HS-27A (cell line): Measurements from ENCODE around the gene WDR90.
"Not testable (repeated sequence)": the region's sequence is repeated elsewhere in the genome, so short reads cannot be mapped to it uniquely, and the experiment has no call there.

Source experiments
- DNase-seq: peaks from one replicate; pipeline ENCODE4 v3.0.0-alpha.2; 2012; ENCODE audit warnings: low read depth, missing footprints

WDR90 gene

GRCh38 chr16:689175-689897, 40.2 kb downstream of the WDR90 start:
- no peak for DNase-seq

DNA sequence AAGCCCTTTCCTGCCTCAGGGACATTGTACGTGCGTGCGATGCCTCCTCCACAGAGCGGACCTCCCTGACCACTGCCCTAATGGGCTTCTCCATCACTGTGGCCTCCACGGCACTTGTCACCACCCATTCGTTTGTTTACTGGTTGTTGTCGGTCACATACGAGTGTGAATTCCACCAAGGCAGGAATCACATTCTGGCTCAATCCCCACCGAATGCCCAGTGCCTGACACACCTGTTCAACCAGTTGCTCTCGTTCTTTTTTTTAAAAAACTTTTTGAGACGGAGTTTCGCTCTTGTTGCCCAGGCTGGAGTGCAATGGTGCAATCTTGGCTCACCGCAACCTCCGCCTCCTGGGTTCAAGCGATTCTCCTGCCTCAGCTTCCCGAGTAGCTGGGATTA, 42.1 kb downstream of the WDR90 start:
- DNase-seq = not testable (repeated sequence)

DNA sequence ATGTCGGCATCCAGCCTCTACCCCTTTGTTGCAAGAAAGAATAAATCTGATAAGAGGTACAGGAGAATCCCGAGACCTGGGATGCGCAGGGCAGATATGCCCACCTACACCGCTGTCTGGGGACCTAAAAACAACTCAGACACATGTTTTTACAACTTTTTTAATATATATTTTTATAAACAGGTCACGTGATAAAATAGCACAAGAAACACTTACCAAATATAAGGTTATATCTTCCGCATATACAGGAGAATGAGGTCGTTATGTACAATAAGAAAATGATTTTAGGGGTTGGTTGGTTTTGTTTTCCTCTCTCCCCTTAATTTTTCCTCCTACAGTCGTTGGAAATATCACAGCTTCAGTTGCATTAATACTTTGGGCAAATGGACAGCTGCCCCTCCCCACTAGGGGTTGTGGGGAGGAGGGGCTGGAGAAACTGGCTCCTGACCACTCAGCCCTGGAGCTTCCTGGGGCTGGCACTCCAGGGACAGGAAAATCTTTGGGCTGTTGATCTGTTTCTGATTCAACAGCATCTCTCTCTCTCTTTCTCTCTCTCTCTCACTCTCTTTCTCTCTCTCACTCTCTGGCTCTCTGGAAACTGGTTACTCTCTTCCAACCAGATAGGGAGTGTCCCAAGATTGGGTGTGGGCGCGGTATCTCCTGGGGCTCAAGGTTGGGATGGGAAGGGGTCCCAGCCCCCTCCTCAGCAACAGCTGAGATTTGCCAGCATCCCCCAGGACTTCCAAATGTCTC, 43.4 kb downstream of the WDR90 start:
- DNase-seq = no peak

- DNase-seq = no peak
Observed at GRCh38 chr16:693364-693763, 44.2 kb downstream of the WDR90 start.

DNA sequence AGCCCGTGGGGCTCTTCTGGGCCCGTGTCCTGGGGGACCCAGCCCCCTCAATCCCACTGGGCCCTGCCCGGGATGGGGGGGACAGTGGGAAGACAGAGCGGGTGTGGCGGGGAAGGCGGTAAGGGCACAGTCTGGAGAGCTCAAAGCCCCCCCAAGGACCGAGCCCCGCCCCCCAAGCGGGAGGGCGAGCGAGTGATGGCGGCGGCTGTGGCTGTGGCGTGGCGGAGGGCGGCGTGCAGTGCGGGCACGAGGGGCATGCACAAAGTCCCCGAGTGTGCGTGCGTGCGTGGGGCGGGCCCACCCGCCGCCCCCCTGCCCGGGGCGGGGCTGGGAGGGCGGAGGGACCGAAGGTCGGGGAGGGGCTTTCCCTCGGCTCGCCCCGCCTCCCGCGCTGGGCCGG, 44.6 kb downstream of the WDR90 start:
- DNase-seq = no peak

DNA sequence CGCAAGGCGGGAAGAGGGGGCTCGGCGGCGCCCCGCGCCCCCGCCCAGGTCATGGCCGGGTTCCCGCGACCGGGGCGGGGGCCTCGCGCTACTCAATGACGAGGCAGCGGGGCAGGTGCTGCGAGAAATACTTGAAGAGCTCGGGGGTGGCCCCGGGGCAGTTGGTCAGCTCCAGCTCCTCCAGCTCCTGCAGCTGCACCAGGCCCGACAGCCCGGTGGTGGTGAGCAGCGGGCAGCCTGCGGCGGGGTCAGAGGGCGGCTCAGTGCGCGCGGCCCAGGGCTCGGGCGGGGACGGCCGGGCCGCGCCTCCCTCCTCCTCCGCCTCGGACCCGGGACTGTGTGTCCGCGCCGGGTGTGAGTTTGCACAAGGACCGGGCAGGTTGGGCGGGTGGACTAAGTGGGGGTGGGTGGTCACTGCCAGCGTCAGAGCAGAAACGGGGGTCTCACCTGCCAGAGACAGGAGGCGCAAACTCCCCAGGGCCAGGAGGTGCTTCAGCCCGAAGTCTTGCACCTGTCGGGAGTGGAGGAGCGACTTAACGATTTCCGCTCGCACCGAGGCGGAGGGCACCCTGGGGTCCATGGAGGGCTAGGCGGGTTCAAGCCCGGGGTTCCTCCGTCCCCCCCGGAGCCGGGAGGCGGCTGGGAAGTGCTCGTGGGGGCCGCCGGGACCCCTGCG, 45.2 kb downstream of the WDR90 start:
- no peak for DNase-seq

- DNase-seq = no peak
Observed at GRCh38 chr16:694863-695354, 45.7 kb downstream of the WDR90 start.

- no peak for DNase-seq
Observed at GRCh38 chr16:695355-696089, 46.4 kb downstream of the WDR90 start.

DNA sequence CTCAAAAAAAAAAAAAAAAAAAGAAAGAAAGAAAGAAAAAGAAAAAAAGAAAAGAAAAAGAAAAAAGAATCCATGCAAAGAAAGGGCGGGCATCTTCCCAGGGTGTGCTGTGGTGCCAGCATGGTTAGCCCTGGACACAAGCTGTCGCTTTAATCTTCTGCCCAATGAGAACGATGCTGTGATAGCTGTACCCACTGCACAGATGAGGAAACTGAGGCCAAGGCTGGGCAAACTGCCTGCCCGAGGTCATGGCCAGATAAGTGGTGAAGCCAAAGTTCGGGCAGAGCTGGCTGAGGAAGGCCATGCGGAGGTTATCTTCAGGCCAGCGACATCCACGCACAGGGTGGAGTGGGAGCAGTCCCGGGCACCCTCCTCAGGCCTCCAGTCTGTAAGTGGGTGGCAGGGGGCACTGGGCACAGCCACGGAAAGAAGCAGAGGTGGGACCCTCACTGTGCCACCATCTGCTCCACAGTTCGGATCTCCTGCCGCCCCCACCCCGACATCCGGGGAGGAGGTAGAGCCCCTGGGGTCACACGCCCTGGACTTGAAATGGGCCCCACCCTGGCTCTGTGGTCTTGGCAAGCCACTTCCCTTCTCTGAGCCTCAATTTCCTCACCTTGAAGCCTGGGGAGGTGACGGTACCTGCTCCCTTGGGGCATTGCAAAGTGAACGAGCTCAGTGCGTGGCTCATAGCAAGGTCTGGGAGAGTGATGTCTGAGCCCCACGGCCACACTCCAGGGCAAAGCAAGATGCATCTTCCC, 49.9 kb downstream of the WDR90 start:
- DNase-seq = no peak

DNA sequence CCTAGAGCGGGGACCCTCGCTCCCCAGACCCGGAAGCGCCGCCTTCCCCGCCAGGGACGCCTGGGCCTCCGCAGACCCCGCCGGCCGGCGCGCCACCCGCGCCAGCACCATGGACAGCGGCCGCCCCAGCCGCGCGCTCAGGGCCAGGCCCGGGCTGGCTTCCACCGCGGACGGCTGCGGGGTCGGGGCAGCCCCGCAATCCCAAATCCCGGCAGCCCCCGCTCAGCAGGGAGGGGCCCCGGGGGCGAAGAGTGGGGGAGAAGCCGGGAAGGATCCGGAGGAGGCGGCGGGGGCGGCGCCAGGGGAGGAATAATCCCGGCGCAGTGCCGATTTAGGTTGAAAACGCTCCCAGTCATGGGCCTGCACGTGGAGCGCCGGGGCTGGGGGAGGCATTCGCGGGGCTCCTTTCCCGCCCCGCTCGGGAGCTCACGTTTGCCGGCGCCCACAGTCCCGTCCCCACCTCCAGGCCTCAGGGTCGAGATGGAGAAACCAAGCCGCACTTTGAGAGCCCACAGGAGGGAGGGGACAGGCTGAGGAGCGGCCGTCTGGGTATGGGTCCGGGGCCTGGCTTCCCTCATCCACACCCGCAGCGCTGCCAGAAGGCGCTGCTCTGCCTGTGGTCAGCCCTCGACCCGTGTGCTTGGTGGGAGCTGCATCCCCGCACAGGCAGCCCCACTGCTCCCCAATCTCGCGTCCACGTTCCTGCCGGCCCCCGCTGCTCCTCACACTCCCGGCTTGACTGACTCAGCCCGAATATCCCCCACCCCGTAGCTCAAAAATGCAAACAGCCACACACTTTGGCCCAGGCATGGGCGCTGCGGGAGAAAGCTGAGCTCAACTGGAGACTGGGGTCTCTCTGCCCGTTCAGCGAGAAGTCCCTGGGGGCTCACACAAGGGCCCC, 51.8 kb downstream of the WDR90 start:
- DNase-seq = no peak

GRCh38 chr16:702341-702740, 53.2 kb downstream of the WDR90 start:
- no peak for DNase-seq

DNA sequence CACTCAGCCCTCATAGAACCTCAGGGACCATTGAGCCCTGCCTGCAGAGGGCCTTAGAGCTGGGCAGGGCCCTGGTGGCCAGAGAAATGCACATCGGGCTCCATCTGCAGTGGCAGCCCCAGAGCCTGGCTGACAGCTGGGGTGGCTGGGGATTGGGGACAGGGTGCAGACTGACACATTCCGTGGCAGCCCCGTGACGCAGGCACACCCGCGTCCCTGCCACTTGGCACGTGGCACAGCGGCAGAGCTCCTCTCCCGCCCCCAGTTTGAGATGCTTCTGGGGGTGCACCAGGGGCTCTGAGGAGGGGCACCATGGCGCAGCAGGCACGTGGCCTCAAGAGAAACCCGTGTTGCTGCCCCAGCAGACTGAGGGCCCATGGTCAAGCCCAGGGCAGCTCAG, 54.2 kb downstream of the WDR90 start:
- no peak for DNase-seq

- no peak for DNase-seq
Observed at GRCh38 chr16:704047-704446, 54.9 kb downstream of the WDR90 start.

GRCh38 chr16:704552-705380, 55.6 kb downstream of the WDR90 start:
- no peak for DNase-seq

DNA sequence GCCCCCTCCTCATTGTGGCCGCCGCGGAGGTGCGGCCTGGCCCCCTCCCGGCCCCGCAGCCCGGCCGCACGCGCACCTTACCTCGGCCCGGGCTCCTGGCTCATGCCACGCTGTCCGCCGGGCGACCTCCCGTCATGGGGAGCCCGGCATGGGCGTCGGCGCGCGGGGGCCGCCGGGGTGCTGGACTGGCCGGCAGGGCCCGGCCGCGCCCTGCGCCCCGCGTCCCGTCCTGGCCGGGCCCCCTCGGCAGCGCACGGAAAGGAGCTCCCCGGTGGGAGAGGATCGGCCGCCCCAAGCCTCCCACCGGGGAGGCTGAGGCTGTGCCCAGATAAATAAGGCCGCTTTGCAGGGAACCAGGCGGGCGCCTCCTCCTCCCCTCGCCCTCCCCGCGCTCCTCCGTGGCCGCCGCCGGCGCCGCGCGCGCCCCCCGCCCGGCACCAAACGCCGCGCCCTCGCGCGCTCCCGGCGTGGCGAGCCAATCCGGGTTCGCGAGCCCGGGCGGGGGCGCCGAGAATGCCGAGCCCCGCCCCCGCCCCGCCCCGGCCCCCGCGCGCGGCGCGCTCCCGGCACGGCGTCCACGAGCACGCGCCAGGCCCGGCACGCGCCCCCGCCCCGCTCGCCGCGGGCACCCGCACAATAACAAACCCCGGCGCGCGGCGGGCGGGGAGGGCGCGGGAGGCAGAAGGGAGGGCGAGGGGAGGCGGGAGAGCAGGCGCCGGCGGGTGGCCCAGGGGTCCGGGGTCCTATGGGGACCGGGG, 56.4 kb downstream of the WDR90 start, which contains the start of gene FBXL16:
Gene FBXL16 (minus strand): TSS at position 371 of the 758 bp plus-strand sequence. CDS start 8,396 bp downstream, outside the sequence.
- no peak for DNase-seq

DNA sequence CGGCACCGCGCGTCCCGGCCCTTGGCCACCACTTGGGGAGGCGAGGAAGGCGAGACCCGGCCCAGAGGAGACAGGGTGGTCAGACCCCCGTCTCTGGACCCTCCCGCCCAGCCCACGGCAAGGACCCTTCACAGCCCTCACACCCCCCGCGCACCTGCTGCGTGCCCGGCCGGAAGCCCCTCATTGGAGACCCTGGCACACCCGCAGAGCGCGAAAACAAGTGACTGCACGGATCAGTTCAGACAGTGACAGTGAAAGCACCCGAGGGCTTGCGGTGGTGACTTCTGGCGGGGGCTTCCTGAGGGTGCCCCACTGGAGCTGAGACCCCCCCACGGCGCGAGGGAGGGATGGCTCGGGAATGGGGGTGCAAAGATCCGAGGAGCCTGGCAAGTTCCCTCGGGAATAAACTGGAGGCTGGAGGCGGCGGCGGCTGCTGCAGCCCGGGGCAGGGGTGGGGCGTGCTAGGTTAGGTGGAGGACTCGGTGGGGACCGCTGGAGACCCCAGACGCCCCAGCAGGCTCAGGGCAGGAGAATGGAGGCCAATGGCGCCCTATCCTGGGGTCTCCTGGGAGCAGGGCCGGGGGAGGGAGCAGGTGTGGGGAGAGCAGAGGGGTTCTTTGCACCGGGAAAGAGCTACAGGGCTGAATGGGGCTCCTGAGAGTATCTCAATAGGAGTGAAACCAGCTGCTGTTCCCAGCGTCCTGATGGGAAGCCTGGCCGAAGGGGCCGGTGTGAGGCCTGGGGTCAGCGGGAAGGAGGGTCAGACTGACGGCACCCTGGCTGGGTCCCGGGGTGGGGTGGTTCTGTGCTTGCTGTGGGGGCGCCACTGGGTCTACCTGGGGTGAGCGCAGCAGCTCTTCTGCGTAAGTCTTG, 57.3 kb downstream of the WDR90 start:
- DNase-seq = no peak

DNA sequence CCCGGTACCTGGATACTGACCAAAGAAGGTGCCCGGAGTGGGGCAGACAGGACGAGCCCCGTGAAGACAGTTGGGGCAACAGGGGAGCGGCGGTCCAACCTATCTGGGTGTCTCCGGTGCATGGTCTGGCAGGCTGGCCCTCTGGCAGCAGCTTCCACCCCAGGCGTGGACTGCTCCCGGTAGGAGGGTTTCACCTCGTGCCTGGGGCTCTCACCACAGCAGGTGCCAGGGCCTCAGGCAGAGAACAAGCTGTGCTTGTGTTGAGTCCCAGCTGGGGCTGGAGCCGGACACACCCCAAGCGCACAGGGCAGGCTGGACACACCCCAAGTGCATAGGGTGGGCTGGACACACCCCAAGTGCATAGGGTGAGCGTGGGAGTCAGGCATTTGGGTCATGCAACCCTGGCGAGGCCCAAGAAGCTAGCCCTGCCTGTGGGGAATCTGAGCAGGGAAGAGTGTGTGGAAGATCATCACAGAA, 57.9 kb downstream of the WDR90 start:
- DNase-seq = no peak
